Stimulated activated naive CD8-positive, alpha-beta T cell treated with anti-CD3 and anti-CD28 coated beads, Interleukin-15, Interleukin-2, amounts not matched to agents 100 U/mL and 50 U/mL, for 24 hours (primary cell): ENCODE data around the gene CEACAM16.
"Not testable (repeated sequence)": the region's sequence is repeated elsewhere in the genome, so short reads cannot be mapped to it uniquely, and the experiment has no call there.

Experiments used
- ATAC-seq: fragments of 150-1000 bp; cut with Tn5 transposase; one replicate; pipeline ENCODE4 v1.10.0; 2021
- DNase-seq: peaks from one replicate; pipeline ENCODE4 v3.0.0; 2021

The CEACAM16 gene, protein sequence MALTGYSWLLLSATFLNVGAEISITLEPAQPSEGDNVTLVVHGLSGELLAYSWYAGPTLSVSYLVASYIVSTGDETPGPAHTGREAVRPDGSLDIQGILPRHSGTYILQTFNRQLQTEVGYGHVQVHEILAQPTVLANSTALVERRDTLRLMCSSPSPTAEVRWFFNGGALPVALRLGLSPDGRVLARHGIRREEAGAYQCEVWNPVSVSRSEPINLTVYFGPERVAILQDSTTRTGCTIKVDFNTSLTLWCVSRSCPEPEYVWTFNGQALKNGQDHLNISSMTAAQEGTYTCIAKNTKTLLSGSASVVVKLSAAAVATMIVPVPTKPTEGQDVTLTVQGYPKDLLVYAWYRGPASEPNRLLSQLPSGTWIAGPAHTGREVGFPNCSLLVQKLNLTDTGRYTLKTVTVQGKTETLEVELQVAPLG

DNA sequence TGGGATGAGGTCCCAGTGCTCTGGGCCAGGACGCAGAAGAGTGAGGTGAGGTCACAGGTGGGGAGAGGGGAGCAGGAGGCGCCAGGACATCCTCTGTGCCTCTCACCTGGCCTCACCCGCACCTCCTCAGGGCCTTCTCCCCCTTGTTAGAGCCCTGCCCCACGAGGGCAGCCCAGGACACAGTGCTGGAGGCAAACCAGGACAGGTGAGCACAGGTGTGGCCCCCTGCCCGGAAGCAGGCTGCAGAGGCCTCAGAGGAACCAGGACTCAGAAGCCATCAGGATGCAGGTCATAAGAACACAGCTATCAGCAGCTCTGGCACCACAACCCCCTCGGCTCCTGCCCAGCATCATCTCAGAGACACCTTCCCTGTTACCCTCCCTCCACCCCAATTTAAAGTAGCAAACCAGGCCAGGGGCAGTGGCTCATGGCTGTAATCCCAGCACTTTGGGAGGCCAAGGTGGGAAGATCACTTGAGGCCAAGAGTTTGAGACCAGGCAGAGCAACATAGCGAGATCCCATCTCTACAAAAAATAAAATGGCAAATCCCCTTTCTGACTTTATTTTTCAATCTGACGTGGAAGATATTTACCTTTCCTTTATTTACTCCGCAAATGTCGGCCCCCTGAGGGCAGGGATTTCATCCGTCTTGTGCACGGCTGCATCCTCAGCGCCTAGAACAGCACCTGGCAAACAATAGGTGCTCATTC, at the start of gene CEACAM16:
Gene CEACAM16, plus strand, starts transcription at position 660 of the 710 bp plus-strand sequence. CDS start 2,306 bp downstream, outside the sequence.
- ATAC-seq: no peak

DNA sequence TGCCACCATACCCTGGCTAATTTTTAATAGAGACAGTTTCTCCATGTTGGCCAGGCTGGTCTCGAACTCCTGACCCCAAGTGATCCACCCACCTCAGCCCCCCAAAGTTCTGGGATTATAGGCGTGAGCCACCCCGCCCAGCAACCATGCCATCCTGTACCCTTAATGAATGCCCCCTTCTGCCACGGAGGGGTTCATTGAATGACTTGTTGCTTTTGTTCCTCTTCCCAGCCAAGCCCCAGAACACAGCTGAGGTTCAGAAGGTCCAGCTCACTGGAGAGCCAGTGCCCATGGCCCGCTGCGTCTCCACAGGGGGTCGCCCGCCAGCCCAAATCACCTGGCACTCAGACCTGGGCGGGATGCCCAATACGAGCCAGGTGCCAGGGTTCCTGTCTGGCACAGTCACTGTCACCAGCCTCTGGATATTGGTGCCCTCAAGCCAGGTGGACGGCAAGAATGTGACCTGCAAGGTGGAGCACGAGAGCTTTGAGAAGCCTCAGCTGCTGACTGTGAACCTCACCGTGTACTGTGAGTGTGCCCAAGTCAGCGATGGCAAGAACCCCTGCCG, 49.3 kb upstream of the CEACAM16 start:
- ATAC-seq (no peak), DNase-seq (no peak)

More for the DNA sequence above, at the start of gene CEACAM16:
- no peak for DNase-seq

GRCh38 chr19:44653343-44653742, 45.6 kb upstream of the CEACAM16 start:
- no peak for ATAC-seq

GRCh38 chr19:44653977-44654774, 44.8 kb upstream of the CEACAM16 start:
- peak; percentile 77 for DNase-seq
- ATAC-seq: peak; percentile 87

More at GRCh38 chr19:44653343-44653742, 45.6 kb upstream of the CEACAM16 start:
- no peak for DNase-seq

DNA sequence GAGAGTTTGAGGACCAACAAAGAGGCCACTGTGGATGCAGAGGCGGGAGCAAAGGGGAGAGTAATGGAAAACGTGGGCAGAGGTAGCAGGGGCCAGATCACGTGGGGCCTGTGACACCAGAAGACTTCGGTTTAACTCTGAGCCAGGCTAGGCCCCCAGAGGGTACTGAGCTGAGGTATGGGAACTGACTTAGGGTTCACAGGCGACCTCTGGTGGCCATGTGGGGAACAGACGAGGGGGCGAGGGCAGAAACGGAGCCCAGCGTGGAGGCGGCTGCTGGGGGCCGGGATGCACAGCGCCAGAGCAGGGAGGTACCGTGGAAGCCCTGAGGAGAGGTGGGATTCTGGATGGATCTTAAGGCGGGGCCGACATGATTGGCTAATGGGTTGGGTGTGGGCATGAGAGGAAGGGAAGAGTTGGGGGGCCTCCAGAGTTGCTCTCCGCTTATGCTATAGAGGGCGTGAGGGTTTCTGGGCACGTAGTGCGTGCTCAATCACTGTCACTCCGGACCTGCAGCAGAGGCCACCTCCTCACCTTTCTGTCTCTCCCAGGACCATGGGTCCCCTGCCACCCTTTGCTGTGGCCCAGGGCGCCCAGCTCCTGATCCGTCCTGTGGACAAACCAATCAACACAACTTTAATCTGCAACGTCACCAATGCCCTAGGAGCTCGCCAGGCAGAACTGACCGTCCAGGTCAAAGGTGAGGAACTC, 41.6 kb upstream of the CEACAM16 start:
- ATAC-seq: peak; percentile 71
- DNase-seq: peak; percentile 78

DNA sequence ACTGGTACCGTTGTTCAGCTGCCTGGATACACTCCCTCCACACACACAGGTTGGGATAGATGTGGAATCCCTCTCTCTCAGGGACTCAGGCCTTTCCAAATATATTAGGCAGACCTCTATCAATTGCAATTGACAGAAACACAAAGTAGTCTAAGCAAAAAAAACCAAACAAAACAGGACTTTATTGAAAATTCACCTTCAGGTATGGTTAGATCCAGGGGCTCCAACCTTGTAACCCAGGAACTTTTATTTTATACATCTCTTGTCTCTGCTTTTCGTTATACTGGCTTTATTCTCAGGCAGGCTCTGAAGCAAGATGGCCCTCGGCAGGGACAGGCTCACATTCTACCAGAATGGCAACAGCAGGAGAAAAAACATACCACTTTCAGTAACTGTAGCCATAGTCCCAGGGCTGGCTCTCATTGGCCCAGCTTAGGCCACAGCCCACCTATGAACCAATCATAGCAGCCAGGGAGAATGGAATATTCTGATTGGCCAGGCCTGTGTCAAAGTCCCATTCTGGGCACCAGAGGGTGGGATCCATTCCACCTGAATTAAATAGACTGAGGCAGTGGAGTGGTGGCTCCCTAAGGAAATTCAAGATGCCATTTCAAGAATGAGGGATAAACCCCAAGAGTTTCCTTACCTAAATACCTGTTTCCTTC, 40.8 kb upstream of the CEACAM16 start:
- DNase-seq (no peak), ATAC-seq (no peak)

- ATAC-seq (no peak), DNase-seq (no peak)
Measured at GRCh38 chr19:44660081-44660480, 38.9 kb upstream of the CEACAM16 start.

DNA sequence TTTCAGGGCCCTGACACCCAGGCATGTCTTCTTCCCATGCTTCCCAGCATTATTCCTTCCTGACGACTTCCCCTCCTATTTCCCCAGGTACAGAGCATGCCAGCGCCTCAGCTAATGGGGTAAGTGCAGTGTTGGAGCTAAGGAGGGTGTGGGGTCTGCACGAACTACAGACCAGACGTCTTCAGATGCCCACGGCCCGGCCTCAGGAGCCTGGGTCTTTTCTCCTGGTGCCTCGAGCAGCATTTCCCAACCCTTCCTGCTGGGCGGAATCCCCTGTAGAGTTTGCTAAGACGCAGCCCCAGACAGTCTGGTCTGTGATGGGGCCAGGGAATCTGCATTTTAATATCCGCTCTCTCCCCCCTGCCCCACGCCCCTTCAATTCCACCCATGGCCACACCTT, 37.7 kb upstream of the CEACAM16 start:
- ATAC-seq: no peak

GRCh38 chr19:44661904-44662303, 37.0 kb upstream of the CEACAM16 start:
- DNase-seq (no peak), ATAC-seq (no peak)

More for the DNA sequence above, 37.7 kb upstream of the CEACAM16 start:
- DNase-seq: no peak

GRCh38 chr19:44662691-44663385, 36.1 kb upstream of the CEACAM16 start:
- no peak for ATAC-seq
- DNase-seq: no peak

- no peak for ATAC-seq
- DNase-seq: no peak
Measured at GRCh38 chr19:44663996-44664395, 35.0 kb upstream of the CEACAM16 start.

GRCh38 chr19:44664976-44665375, 34.0 kb upstream of the CEACAM16 start:
- no peak for ATAC-seq
- DNase-seq: no peak

- DNase-seq (no peak), ATAC-seq (peak; percentile 24)
Measured at GRCh38 chr19:44666852-44667556, 31.9 kb upstream of the CEACAM16 start.

DNA sequence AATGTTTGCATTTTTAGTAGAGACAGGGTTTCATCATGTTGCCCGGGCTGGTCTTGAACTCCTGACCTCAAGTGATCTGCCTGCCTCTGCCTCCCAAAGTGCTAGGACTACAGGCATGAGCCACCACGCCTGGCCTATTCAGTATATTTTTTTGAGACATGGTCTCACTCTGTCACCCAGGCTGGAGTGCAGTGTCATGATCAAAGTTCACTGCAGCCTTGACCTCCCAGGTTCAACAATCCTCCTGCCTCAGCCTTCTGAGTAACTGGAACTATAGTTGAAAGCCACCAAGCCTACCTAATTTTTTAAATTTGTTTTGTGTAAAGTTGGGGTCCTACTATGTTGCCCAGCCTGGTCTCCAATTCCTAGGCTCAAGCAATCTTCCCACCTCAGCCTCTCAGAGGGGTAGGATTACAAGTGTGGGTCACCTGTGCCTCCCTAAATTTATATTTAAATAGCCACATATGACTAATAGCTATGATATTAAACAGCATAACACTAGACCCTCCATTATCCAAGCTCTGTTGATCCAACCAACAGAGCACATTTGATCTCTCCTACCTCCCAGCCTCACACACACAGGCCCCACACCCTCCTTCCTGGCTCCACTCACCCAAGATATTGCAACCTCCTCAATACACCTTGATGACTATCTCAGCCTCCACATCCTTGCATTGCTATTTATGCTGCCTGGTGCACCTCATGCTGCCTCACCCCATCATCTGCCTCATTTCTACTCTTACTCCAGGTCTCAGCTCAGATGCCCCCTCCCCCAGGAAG, 29.8 kb upstream of the CEACAM16 start:
- no peak for DNase-seq
- ATAC-seq: no peak

- DNase-seq: not testable (repeated sequence)
Measured at GRCh38 chr19:44670027-44670426, 28.9 kb upstream of the CEACAM16 start.

DNA sequence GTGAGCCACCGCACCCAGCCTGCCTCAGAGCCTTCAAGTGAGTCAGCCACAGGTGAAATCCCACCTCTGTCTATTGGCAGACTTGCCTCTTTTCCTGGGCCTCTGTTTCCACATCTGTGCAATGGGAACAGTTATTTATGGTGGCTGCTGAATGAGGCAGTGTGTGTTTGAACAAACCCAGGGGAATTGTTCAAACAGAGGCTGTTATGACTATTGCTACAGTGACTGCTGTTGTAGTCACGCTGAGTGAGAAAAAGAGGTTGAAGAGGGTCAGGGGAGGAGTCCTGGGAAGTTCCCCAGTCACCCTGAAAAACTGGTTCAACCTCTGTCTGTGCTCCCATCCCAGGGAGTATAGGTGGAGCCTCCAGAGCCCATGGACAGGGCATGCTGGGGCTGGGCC, 27.6 kb upstream of the CEACAM16 start, which contains the start of gene CEACAM19:
Gene CEACAM19, plus strand, starts transcription at position 83 of the 400 bp plus-strand sequence. CDS start 450 bp downstream, outside the sequence.
- no peak for ATAC-seq
- DNase-seq: no peak

More at GRCh38 chr19:44670027-44670426, 28.9 kb upstream of the CEACAM16 start:
- ATAC-seq: not testable (repeated sequence)

- ATAC-seq: no peak
- no peak for DNase-seq
Measured at GRCh38 chr19:44672226-44672625, 26.7 kb upstream of the CEACAM16 start.

GRCh38 chr19:44673510-44673909, 25.4 kb upstream of the CEACAM16 start:
- ATAC-seq (no peak), DNase-seq (no peak)
